GM18909 (cell line): ENCODE measurements around the gene ANKRD6.
"Not testable (repeated sequence)": the region's sequence is repeated elsewhere in the genome, so short reads cannot be mapped to it uniquely, and the experiment has no call there.

Source experiments
- ATAC-seq: cut with Tn5 transposase; IDR thresholded peaks from one replicate; pipeline ENCODE4 v1.9.1; 2021; ENCODE audit warnings: mild to moderate bottlenecking; ENCODE audit not compliant: unreplicated experiment, poor library complexity

Gene ANKRD6

GRCh38 chr6:89432875-89433251 lies at the start of gene ANKRD6:
ANKRD6 (plus strand) TSS chr6:89433152; CDS start chr6:89566977, 133,825 bp downstream.
- peak; percentile 93 for ATAC-seq

GRCh38 chr6:89385156-89385667 lies 47.7 kb upstream of the ANKRD6 start:
- ATAC-seq, result no peak

- ATAC-seq, result no peak
Measured at GRCh38 chr6:89385846-89386245, 47.1 kb upstream of the ANKRD6 start.

- ATAC-seq, result peak; percentile 36
Measured at GRCh38 chr6:89386917-89387491, 45.9 kb upstream of the ANKRD6 start.

- peak; percentile 97 for ATAC-seq
Measured at GRCh38 chr6:89387516-89388201, 45.3 kb upstream of the ANKRD6 start.

- no peak for ATAC-seq
Measured at GRCh38 chr6:89388846-89389245, 44.1 kb upstream of the ANKRD6 start.

- ATAC-seq, result no peak
Measured at GRCh38 chr6:89392823-89393222, 40.1 kb upstream of the ANKRD6 start.

- no peak for ATAC-seq
Measured at GRCh38 chr6:89393659-89394058, 39.3 kb upstream of the ANKRD6 start.

GRCh38 chr6:89397884-89398283 lies 35.1 kb upstream of the ANKRD6 start:
- ATAC-seq, result not testable (repeated sequence)

- ATAC-seq, result no peak
Measured at GRCh38 chr6:89398762-89399525, 34.0 kb upstream of the ANKRD6 start.

GRCh38 chr6:89400050-89400449 lies 32.9 kb upstream of the ANKRD6 start:
- ATAC-seq, result no peak

- ATAC-seq, result no peak
Measured at GRCh38 chr6:89400912-89401399, 32.0 kb upstream of the ANKRD6 start.

GRCh38 chr6:89402776-89403175 lies 30.2 kb upstream of the ANKRD6 start:
- no peak for ATAC-seq

- no peak for ATAC-seq
Measured at GRCh38 chr6:89404512-89404911, 28.4 kb upstream of the ANKRD6 start.

- ATAC-seq, result no peak
Measured at GRCh38 chr6:89406141-89406540, 26.8 kb upstream of the ANKRD6 start.

- no peak for ATAC-seq
Measured at GRCh38 chr6:89409461-89410035, 23.4 kb upstream of the ANKRD6 start.

GRCh38 chr6:89410231-89410761 lies 22.7 kb upstream of the ANKRD6 start:
- ATAC-seq, result peak; percentile 25

GRCh38 chr6:89410788-89411144 lies 22.2 kb upstream of the ANKRD6 start:
- ATAC-seq, result no peak

GRCh38 chr6:89411145-89412070 lies 21.5 kb upstream of the ANKRD6 start:
- ATAC-seq, result peak; percentile 46
